ENCODE data around the gene MAP7.
"Not testable (repeated sequence)": the region's sequence is repeated elsewhere in the genome, so short reads cannot be mapped to it uniquely, and the experiment has no call there.

The MAP7 gene

GRCh38 chr6:136309729-136310311 lies 240.4 kb downstream of the MAP7 start:
- Histone ChIP-seq H4K20me1 (ENCODE audit: control insufficient read depth, insufficient read depth, low read depth, low read length) (no peaks in the 10 kb centered on the region), H3K4me3 (ENCODE audit: low read length) (no peak overlapping the region), H3K4me1 (ENCODE audit: control insufficient read depth, low read length) (no peaks in the 10 kb centered on the region), H3K9me2 (replicated peaks; ENCODE audit: control insufficient read depth, low read length) (no peaks in the 10 kb centered on the region), H3K79me2 (ENCODE audit: control insufficient read depth, low read length) (no peaks in the 10 kb centered on the region), H3K9me3 (ENCODE audit: control insufficient read depth, insufficient read depth, low read length) (no peaks in the 10 kb centered on the region), H3K4me2 (ENCODE audit: low read length) (no peak overlapping the region), H3K27ac (ENCODE audit: low read depth, low read length) (no peak overlapping the region), H3F3A (ENCODE audit: control insufficient read depth, insufficient read depth) (no peaks in the 10 kb centered on the region), H3K27me3 (ENCODE audit: control insufficient read depth, low read length) (no peaks in the 10 kb centered on the region), H3K36me3 (ENCODE audit: control insufficient read depth, low read length) (no peaks in the 10 kb centered on the region)
- TF ChIP-seq, protein P1, sequence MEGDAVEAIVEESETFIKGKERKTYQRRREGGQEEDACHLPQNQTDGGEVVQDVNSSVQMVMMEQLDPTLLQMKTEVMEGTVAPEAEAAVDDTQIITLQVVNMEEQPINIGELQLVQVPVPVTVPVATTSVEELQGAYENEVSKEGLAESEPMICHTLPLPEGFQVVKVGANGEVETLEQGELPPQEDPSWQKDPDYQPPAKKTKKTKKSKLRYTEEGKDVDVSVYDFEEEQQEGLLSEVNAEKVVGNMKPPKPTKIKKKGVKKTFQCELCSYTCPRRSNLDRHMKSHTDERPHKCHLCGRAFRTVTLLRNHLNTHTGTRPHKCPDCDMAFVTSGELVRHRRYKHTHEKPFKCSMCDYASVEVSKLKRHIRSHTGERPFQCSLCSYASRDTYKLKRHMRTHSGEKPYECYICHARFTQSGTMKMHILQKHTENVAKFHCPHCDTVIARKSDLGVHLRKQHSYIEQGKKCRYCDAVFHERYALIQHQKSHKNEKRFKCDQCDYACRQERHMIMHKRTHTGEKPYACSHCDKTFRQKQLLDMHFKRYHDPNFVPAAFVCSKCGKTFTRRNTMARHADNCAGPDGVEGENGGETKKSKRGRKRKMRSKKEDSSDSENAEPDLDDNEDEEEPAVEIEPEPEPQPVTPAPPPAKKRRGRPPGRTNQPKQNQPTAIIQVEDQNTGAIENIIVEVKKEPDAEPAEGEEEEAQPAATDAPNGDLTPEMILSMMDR (IDR thresholded peaks at IDR 0.05; ENCODE audit: low read depth, low read length, poor library complexity, severe bottlenecking): no peak
- no peak for TF ChIP-seq EZH2phosphoT487 (IDR thresholded peaks at IDR 0.05; ENCODE audit: borderline replicate concordance, low read length)

- Histone ChIP-seq H3K4me3 (ENCODE audit: low read length) (no peak overlapping the region), H3K4me2 (ENCODE audit: low read length) (no peak overlapping the region), H3K27ac (ENCODE audit: low read depth, low read length) (no peak overlapping the region), H3K27me3 (ENCODE audit: control insufficient read depth, low read length) (no peaks in the 10 kb centered on the region), H3K79me2 (ENCODE audit: control insufficient read depth, low read length) (no peaks in the 10 kb centered on the region), H4K20me1 (ENCODE audit: control insufficient read depth, insufficient read depth, low read depth, low read length) (no peaks in the 10 kb centered on the region), H3K4me1 (ENCODE audit: control insufficient read depth, low read length) (no peaks in the 10 kb centered on the region), H3F3A (ENCODE audit: control insufficient read depth, insufficient read depth) (no peaks in the 10 kb centered on the region), H3K9me3 (ENCODE audit: control insufficient read depth, insufficient read depth, low read length) (no peaks in the 10 kb centered on the region), H3K9me2 (replicated peaks; ENCODE audit: control insufficient read depth, low read length) (no peaks in the 10 kb centered on the region), H3K36me3 (ENCODE audit: control insufficient read depth, low read length) (no peaks in the 10 kb centered on the region)
- no peak for TF ChIP-seq EZH2phosphoT487 (IDR thresholded peaks at IDR 0.05; ENCODE audit: borderline replicate concordance, low read length)
- TF ChIP-seq, protein P1 (IDR thresholded peaks at IDR 0.05; ENCODE audit: low read depth, low read length, poor library complexity, severe bottlenecking): no peak
Observed at GRCh38 chr6:136309171-136309570, 241.1 kb downstream of the MAP7 start.

- not testable (repeated sequence) for H3K9me2 ChIP-seq (replicated peaks; ENCODE audit: control insufficient read depth, low read length); H4K20me1 ChIP-seq (ENCODE audit: control insufficient read depth, insufficient read depth, low read depth, low read length); H3F3A ChIP-seq (ENCODE audit: control insufficient read depth, insufficient read depth); H3K4me1 ChIP-seq (ENCODE audit: control insufficient read depth, low read length); H3K4me2 ChIP-seq (ENCODE audit: low read length); H3K9me3 ChIP-seq (ENCODE audit: control insufficient read depth, insufficient read depth, low read length); H3K4me3 ChIP-seq (ENCODE audit: low read length); H3K27ac ChIP-seq (ENCODE audit: low read depth, low read length); H3K36me3 ChIP-seq (ENCODE audit: control insufficient read depth, low read length); H3K27me3 ChIP-seq (ENCODE audit: control insufficient read depth, low read length); H3K79me2 ChIP-seq (ENCODE audit: control insufficient read depth, low read length)
Observed at GRCh38 chr6:136308469-136308868, 241.8 kb downstream of the MAP7 start.

DNA sequence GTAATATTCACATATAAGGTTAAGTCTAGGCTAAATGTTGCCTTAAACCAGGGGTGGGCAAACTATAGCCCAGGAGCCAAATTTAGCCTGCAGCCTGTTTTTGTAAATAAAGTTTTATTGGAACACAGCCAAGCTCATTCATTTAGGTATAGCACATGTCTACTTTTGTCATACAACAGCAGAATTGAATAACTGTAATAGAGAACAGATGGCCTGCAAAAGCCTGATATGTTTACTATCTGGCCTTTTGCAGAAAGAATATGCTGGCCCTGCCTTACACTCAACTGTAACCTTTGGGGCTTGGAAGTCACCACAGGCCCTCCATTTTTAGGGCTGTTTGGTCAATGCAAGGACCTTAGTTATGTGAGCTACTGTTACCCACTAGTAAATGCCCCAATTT lies 242.9 kb downstream of the MAP7 start:
- Histone ChIP-seq H3K4me2 (ENCODE audit: low read length) (no peak overlapping the region), H3K9me2 (replicated peaks; ENCODE audit: control insufficient read depth, low read length) (no peaks in the 10 kb centered on the region), H4K20me1 (ENCODE audit: control insufficient read depth, insufficient read depth, low read depth, low read length) (no peaks in the 10 kb centered on the region), H3K4me3 (ENCODE audit: low read length) (no peak overlapping the region), H3K36me3 (ENCODE audit: control insufficient read depth, low read length) (no peaks in the 10 kb centered on the region), H3K9me3 (ENCODE audit: control insufficient read depth, insufficient read depth, low read length) (no peaks in the 10 kb centered on the region), H3K27ac (ENCODE audit: low read depth, low read length) (no peak overlapping the region), H3K27me3 (ENCODE audit: control insufficient read depth, low read length) (no peaks in the 10 kb centered on the region), H3K79me2 (ENCODE audit: control insufficient read depth, low read length) (no peaks in the 10 kb centered on the region), H3K4me1 (ENCODE audit: control insufficient read depth, low read length) (no peaks in the 10 kb centered on the region), H3F3A (ENCODE audit: control insufficient read depth, insufficient read depth) (no peaks in the 10 kb centered on the region)
- TF ChIP-seq, protein P1 (IDR thresholded peaks at IDR 0.05; ENCODE audit: low read depth, low read length, poor library complexity, severe bottlenecking): no peak
- no peak for TF ChIP-seq EZH2phosphoT487 (IDR thresholded peaks at IDR 0.05; ENCODE audit: borderline replicate concordance, low read length)

Data from DOHH2 (cell line).